HEK293T (cell line): ENCODE measurements around the gene NDUFC2.

Experiments
- CTCF ChIA-PET: fragments of 350-600 bp; formaldehyde crosslinking; extraction: SDS; loops from one replicate; lab custom pipeline; 2021; ENCODE audit warnings: antibody characterized with exemption, inconsistent platforms; lab: Yijun Ruan, JAX
- POLR2A ChIA-PET: fragments of 350-600 bp; formaldehyde crosslinking; extraction: SDS; loops from one replicate; lab custom pipeline; 2020; ENCODE audit warnings: antibody characterized with exemption, inconsistent platforms; lab: Yijun Ruan, JAX
- DNase-seq: peaks from one replicate; pipeline ENCODE4 v3.0.0; 2012; ENCODE audit warnings: mixed read lengths; ENCODE audit errors: extremely low spot score
- ARNT ChIP-seq: fragments of 450-650 bp; IDR thresholded peaks from 2 replicates; pipeline ENCODE4 v1.6.1; 2017; ENCODE audit warnings: mild to moderate bottlenecking
- BHLHE40 ChIP-seq: fragments of 450-650 bp; IDR thresholded peaks from 2 replicates; pipeline ENCODE4 v1.6.1; 2016; ENCODE audit warnings: mild to moderate bottlenecking, moderate library complexity, borderline replicate concordance
- CTBP1 ChIP-seq: fragments of 450-650 bp; IDR thresholded peaks from 2 replicates; pipeline ENCODE4 v1.6.1; 2016; ENCODE audit warnings: borderline replicate concordance
- ELF4 ChIP-seq: fragments of 450-650 bp; IDR thresholded peaks from 2 replicates; pipeline ENCODE4 v1.6.1; 2017; ENCODE audit warnings: antibody characterized with exemption
- FOXA1 ChIP-seq: fragments of 450-650 bp; IDR thresholded peaks from 2 replicates; pipeline ENCODE4 v1.6.1; 2016; ENCODE audit warnings: mild to moderate bottlenecking
- FOXK2 ChIP-seq: fragments of 450-650 bp; IDR thresholded peaks from 2 replicates; pipeline ENCODE4 v1.6.1; 2016; ENCODE audit warnings: mild to moderate bottlenecking
- FOXM1 ChIP-seq: fragments of 450-650 bp; IDR thresholded peaks from 2 replicates; pipeline ENCODE4 v1.6.1; 2017; ENCODE audit warnings: mild to moderate bottlenecking, borderline replicate concordance
- HDGF ChIP-seq: fragments of 450-650 bp; IDR thresholded peaks from 2 replicates; pipeline ENCODE4 v1.6.1; 2017; ENCODE audit warnings: antibody characterized with exemption, borderline replicate concordance
- L3MBTL2 ChIP-seq: fragments of 450-650 bp; conservative IDR thresholded peaks from 2 replicates; pipeline ENCODE4 v1.6.1; 2016; ENCODE audit warnings: mild to moderate bottlenecking
- LEF1 ChIP-seq: fragments of 450-650 bp; IDR thresholded peaks from 2 replicates; pipeline ENCODE4 v1.6.1; 2017; ENCODE audit warnings: mild to moderate bottlenecking, borderline replicate concordance
- NFRKB ChIP-seq: fragments of 450-650 bp; IDR thresholded peaks from 2 replicates; pipeline ENCODE4 v1.6.1; 2016; ENCODE audit warnings: mild to moderate bottlenecking, moderate library complexity
- SP1 ChIP-seq: fragments of 450-650 bp; IDR thresholded peaks from 2 replicates; pipeline ENCODE4 v1.6.1; 2017
- SUZ12 ChIP-seq: fragments of 450-650 bp; IDR thresholded peaks from 2 replicates; pipeline ENCODE4 v1.6.1; 2016; ENCODE audit warnings: mild to moderate bottlenecking
- TARDBP ChIP-seq: fragments of 450-650 bp; IDR thresholded peaks from 2 replicates; pipeline ENCODE4 v1.6.1; 2016
- ZNF384 ChIP-seq: fragments of 450-650 bp; IDR thresholded peaks from 2 replicates; pipeline ENCODE4 v1.6.1; 2016
- TF ChIP-seq, protein P1 (sequence below): fragments of 450-650 bp; IDR thresholded peaks from 2 replicates; pipeline ENCODE4 v1.6.1; 2016

The NDUFC2 gene

DNA sequence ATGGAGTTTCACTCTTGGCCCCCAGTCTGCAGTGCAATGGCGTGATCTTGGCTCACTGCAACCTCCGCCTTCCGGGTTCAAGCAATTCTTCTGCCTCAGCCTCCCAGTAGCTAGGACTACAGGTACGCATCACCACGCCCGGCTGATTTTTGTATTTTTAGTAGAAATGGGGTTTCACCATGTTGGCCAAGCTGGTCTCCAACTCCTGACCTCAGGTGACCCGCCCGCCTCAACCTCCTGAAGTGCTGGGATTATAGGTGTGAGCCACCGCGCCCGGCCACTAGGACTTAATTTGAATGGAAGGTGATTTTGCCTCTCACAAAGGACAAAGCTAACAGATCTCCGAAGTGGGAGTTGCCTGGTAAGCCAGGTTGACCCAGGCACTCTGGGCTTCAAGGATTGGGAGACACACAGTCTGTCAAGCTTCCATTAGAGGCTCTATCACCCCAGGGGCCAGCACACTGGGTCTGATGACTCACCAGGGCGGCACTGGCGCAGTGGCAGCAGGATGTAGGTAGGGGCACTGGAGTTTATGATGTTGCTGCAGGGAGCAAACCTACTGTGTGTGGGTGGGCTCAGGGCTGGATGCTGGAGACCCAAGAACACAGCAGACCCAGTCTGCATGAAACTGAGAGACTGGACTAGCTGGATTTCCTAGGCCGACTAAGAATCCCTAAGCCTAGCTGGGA, 38.8 kb downstream of the NDUFC2 start:
- CTCF ChIA-PET = no interaction called here

GRCh38 chr11:78039919-78040671, 39.6 kb downstream of the NDUFC2 start:
- DNase-seq = peak; percentile 53
- POLR2A ChIA-PET = interaction anchor here (0.8 to 1.5 kb wide), 4 partner anchors 9 to 100 kb away, joined by 3 to 9 read pairs (median 3); partner anchors contain the start of gene INTS4
- CTCF ChIA-PET = no interaction called here

More for the DNA sequence above, 38.8 kb downstream of the NDUFC2 start:
- DNase-seq = no peak
- TF ChIP-seq BHLHE40 (no peak), L3MBTL2 (no peak), SP1 (no peak), FOXA1 (no peak), FOXM1 (no peak), ARNT (no peak), TARDBP (no peak), ELF4 (no peak), ZNF384 (no peak), LEF1 (no peak)
- POLR2A ChIA-PET = interaction anchor here (0.6 to 1.5 kb wide), 2 partner anchors 10 to 99 kb away, joined by 3 read pairs; no protein-coding TSS in a partner anchor

GRCh38 chr11:78039391-78039918, 40.2 kb downstream of the NDUFC2 start:
- ChIA-PET CTCF (no interaction called here), POLR2A (interaction anchor here (0.8 to 1.3 kb wide), 3 partner anchors 9 to 46 kb away, joined by 3 to 9 read pairs (median 3); partner anchors contain the start of gene INTS4)

More at GRCh38 chr11:78039919-78040671, 39.6 kb downstream of the NDUFC2 start:
- TF ChIP-seq, protein P1, sequence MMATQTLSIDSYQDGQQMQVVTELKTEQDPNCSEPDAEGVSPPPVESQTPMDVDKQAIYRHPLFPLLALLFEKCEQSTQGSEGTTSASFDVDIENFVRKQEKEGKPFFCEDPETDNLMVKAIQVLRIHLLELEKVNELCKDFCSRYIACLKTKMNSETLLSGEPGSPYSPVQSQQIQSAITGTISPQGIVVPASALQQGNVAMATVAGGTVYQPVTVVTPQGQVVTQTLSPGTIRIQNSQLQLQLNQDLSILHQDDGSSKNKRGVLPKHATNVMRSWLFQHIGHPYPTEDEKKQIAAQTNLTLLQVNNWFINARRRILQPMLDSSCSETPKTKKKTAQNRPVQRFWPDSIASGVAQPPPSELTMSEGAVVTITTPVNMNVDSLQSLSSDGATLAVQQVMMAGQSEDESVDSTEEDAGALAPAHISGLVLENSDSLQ = no peak
- TF ChIP-seq ELF4 = 0 out of 2 replicates have a peak, but pooled peaks have one; percentile 11

GRCh38 chr11:78038697-78039313, 40.9 kb downstream of the NDUFC2 start:
- TF ChIP-seq L3MBTL2 = no peak
- TF ChIP-seq TARDBP = no peak
- no peak for TF ChIP-seq NFRKB
- no peak for TF ChIP-seq FOXM1
- TF ChIP-seq HDGF = no peak
- no peak for TF ChIP-seq FOXK2
- TF ChIP-seq ELF4 = no peak
- TF ChIP-seq, protein P1 = no peak
- ChIA-PET CTCF (no interaction called here), POLR2A (no interaction called here)
- no peak for DNase-seq

More at GRCh38 chr11:78039391-78039918, 40.2 kb downstream of the NDUFC2 start:
- no peak for DNase-seq
- TF ChIP-seq, protein P1 = no peak

- no peak for DNase-seq
- ChIA-PET CTCF (interaction anchor here (1.0 kb wide), 1 partner anchor 8 kb away, joined by 3 read pairs; no protein-coding TSS in a partner anchor), POLR2A (no interaction called here)
- TF ChIP-seq SP1 (no peak), FOXA1 (no peak), LEF1 (no peak), CTBP1 (no peak), ZNF384 (no peak), BHLHE40 (no peak), FOXK2 (no peak), HDGF (no peak), FOXM1 (no peak), TARDBP (no peak), SUZ12 (no peak), L3MBTL2 (no peak), ARNT (no peak)
- TF ChIP-seq, protein P1 = no peak
These were observed 41.6 kb downstream of the NDUFC2 start for GRCh38 chr11:78037825-78038620.
